Measurements from ENCODE around the gene ETV4. TPM values are rescaled to one million over a fixed set of nuclear protein-coding genes. Genes with fewer than 3 reads are reported as not detected.

ETV4 gene
- polyA plus RNA-seq, 2 of the 4 experiments (the other 2 are of a cell fraction), result 18.5 to 39.1 TPM

- Histone ChIP-seq H3K9me3 (no peaks in the 10 kb centered on the region), H3K4me3 (no peak overlapping the region), H3K27ac (no peak overlapping the region), H3K4me2 (no peak overlapping the region), H3K4me1 (no peaks in the 10 kb centered on the region)
- FAIRE-seq (no peak), DNase-seq (ENCODE audit: low read depth in 1 of 2, low spot score in 1 of 2) (no peak), ATAC-seq (no peak)
- ChIA-PET POLR2A (no interaction called here), CTCF (interaction anchor here (0.7 to 5.1 kb wide), 11 partner anchors 9 to 242 kb away, joined by 3 to 50 read pairs (median 4); partner anchors contain the start of gene DHX8)
- TF ChIP-seq E2F6 (IDR thresholded peaks at IDR 0.05; ENCODE audit: borderline replicate concordance, low read depth) (no peak), POLR2A (IDR thresholded peaks at IDR 0.05; ENCODE audit: low read length) (no peak), HES2 (IDR thresholded peaks at IDR 0.05) (no peak), ELK1 (IDR thresholded peaks at IDR 0.05; ENCODE audit: low read depth, low read length) (no peak), EHF (CRISPR knock-in tag; IDR thresholded peaks at IDR 0.05) (no peak), PHF8 (IDR thresholded peaks at IDR 0.05; ENCODE audit: borderline replicate concordance, low read depth) (no peak), ZSCAN20 (CRISPR knock-in tag; IDR thresholded peaks at IDR 0.05) (no peak), POLR2AphosphoS2 (conservative IDR thresholded peaks at IDR 0.05; ENCODE audit: low read length) (no peak), RCOR1 (IDR thresholded peaks at IDR 0.05; ENCODE audit: low read depth, low read length) (no peak), ZFP36 (IDR thresholded peaks at IDR 0.05; ENCODE audit: borderline replicate concordance, partially characterized antibody) (no peak), ZNF302 (CRISPR knock-in tag; IDR thresholded peaks at IDR 0.05) (no peak), RARB (CRISPR knock-in tag; IDR thresholded peaks at IDR 0.05) (no peak), TP53 (CRISPR knock-in tag; IDR thresholded peaks at IDR 0.05) (no peak), NR3C1 (IDR thresholded peaks at IDR 0.05) (no peak), USF2 (IDR thresholded peaks at IDR 0.05) (no peak), NFE2L2 (conservative IDR thresholded peaks at IDR 0.05; ENCODE audit: low read length) (no peak), MAZ (IDR thresholded peaks at IDR 0.05; ENCODE audit: borderline replicate concordance, low read depth, low read length) (no peak), FOSB (CRISPR knock-in tag; IDR thresholded peaks at IDR 0.05) (no peak), EP300 (IDR thresholded peaks at IDR 0.05) (no peak), MAX (IDR thresholded peaks at IDR 0.05) (no peak)
- 75% methylated on average over 8 of the region's 8 CpGs for WGBS (ENCODE audit: missing lambda C conversion rate)
Measured at GRCh38 chr17:43517615-43518386, 28.3 kb downstream of the ETV4 start.

- ATAC-seq (no peak), DNase-seq (ENCODE audit: low read depth in 1 of 2, low spot score in 1 of 2) (no peak), FAIRE-seq (no peak)
- 83% methylated on average over 6 of the region's 6 CpGs for WGBS (ENCODE audit: missing lambda C conversion rate)
- Histone ChIP-seq H3K4me3 (no peak overlapping the region), H3K4me1 (no peaks in the 10 kb centered on the region), H3K9me3 (no peaks in the 10 kb centered on the region), H3K4me2 (no peak overlapping the region), H3K27ac (no peak overlapping the region)
- ChIA-PET POLR2A (no interaction called here), CTCF (interaction anchor here (0.7 to 5.1 kb wide), 7 partner anchors 14 to 242 kb away, joined by 3 to 50 read pairs (median 7); partner anchors contain the start of gene DHX8)
- TF ChIP-seq SREBF2 (IDR thresholded peaks at IDR 0.05), result no peak
- TF ChIP-seq MYC (IDR thresholded peaks at IDR 0.05; ENCODE audit: borderline replicate concordance, low read length), result no peak
- no peak for TF ChIP-seq HMGXB4 (CRISPR knock-in tag; IDR thresholded peaks at IDR 0.05; ENCODE audit: borderline replicate concordance)
- no peak for TF ChIP-seq CEBPB (IDR thresholded peaks at IDR 0.05)
- no peak for TF ChIP-seq HEYL (CRISPR knock-in tag; IDR thresholded peaks at IDR 0.05)
- TF ChIP-seq ESRRA (IDR thresholded peaks at IDR 0.05; ENCODE audit: borderline replicate concordance, low read length), result no peak
- no peak for TF ChIP-seq HES2 (IDR thresholded peaks at IDR 0.05)
- TF ChIP-seq EP300 (IDR thresholded peaks at IDR 0.05), result no peak
Measured at GRCh38 chr17:43517161-43517560, 29.0 kb downstream of the ETV4 start.
